ENCODE measurements around the gene COPA.
A peak's percentile ranks its signal among the peaks of the same experiment; 100 is the strongest.
"Not testable (repeated sequence)": the region's sequence is repeated elsewhere in the genome, so short reads cannot be mapped to it uniquely, and the experiment has no call there.

The COPA gene

GRCh38 chr1:160291248-160292220, 51.5 kb downstream of the COPA start:
- peak; percentile 90 for TF ChIP-seq CTCF (conservative IDR thresholded peaks at IDR 0.05)
- H3K27ac ChIP-seq = no peak overlapping the region

GRCh38 chr1:160287769-160288168, 55.3 kb downstream of the COPA start:
- not testable (repeated sequence) for H3K27ac ChIP-seq

- no peak for TF ChIP-seq CTCF (conservative IDR thresholded peaks at IDR 0.05)
- peak overlapping the region; percentile 81 for H3K27ac ChIP-seq
Observed at GRCh38 chr1:160285506-160285905, 57.5 kb downstream of the COPA start.

GRCh38 chr1:160284782-160285344, 58.2 kb downstream of the COPA start, which contains the start of gene PEX19:
Gene PEX19 (minus strand): TSS chr1:160285133. CDS start chr1:160285124, 9 bp downstream.
- H3K27ac ChIP-seq = peak within 1 kb of the TSS; percentile 81
- no peak for TF ChIP-seq CTCF (conservative IDR thresholded peaks at IDR 0.05)

- H3K27ac ChIP-seq = peak overlapping the region; percentile 81
- TF ChIP-seq CTCF (conservative IDR thresholded peaks at IDR 0.05) = no peak
Observed at GRCh38 chr1:160284220-160284781, 58.7 kb downstream of the COPA start.

GRCh38 chr1:160282807-160283206, 60.2 kb downstream of the COPA start:
- no peak overlapping the region for H3K27ac ChIP-seq
- TF ChIP-seq CTCF (conservative IDR thresholded peaks at IDR 0.05) = no peak

- TF ChIP-seq CTCF (conservative IDR thresholded peaks at IDR 0.05) = no peak
- no peak overlapping the region for H3K27ac ChIP-seq
Observed at GRCh38 chr1:160277987-160278386, 65.1 kb downstream of the COPA start.

Data from VCaP (cell line).